ENCODE measurements around the gene TPCN2.
A peak's percentile ranks its signal among the peaks of the same experiment; 100 is the strongest.

Gene TPCN2

GRCh38 chr11:69120096-69120875 lies 71.6 kb downstream of the TPCN2 start:
- in situ Hi-C loops (cut with HindIII; ENCODE audit: low sequenced_read_pairs): no loop called here
- no peak for TF ChIP-seq CTCF (IDR thresholded peaks at IDR 0.05; ENCODE audit: low read depth, low read length, missing control alignments)
- DNase-seq (ENCODE audit: low read depth): no peak
- no peak overlapping the region for H3K4me3 ChIP-seq (ENCODE audit: low read depth, low read length)

- no peak for DNase-seq (ENCODE audit: low read depth)
- H3K4me3 ChIP-seq (ENCODE audit: low read depth, low read length): no peak overlapping the region
- no peak for TF ChIP-seq CTCF (IDR thresholded peaks at IDR 0.05; ENCODE audit: low read depth, low read length, missing control alignments)
- in situ Hi-C loops (cut with HindIII; ENCODE audit: low sequenced_read_pairs): no loop called here
These were observed 72.3 kb downstream of the TPCN2 start for GRCh38 chr11:69121021-69121420.

- DNase-seq (ENCODE audit: low read depth): no peak
- no peak overlapping the region for H3K4me3 ChIP-seq (ENCODE audit: low read depth, low read length)
- TF ChIP-seq CTCF (IDR thresholded peaks at IDR 0.05; ENCODE audit: low read depth, low read length, missing control alignments): no peak
- in situ Hi-C loops (cut with HindIII; ENCODE audit: low sequenced_read_pairs): no loop called here
These were observed 73.0 kb downstream of the TPCN2 start for GRCh38 chr11:69121621-69122325.

GRCh38 chr11:69122326-69122629 lies 73.5 kb downstream of the TPCN2 start:
- no peak for DNase-seq (ENCODE audit: low read depth)
- no peak overlapping the region for H3K4me3 ChIP-seq (ENCODE audit: low read depth, low read length)
- in situ Hi-C loops (cut with HindIII; ENCODE audit: low sequenced_read_pairs): no loop called here
- TF ChIP-seq CTCF (IDR thresholded peaks at IDR 0.05; ENCODE audit: low read depth, low read length, missing control alignments): no peak

- TF ChIP-seq CTCF (IDR thresholded peaks at IDR 0.05; ENCODE audit: low read depth, low read length, missing control alignments): no peak
- in situ Hi-C loops (cut with HindIII; ENCODE audit: low sequenced_read_pairs): no loop called here
- peak; percentile 55 for DNase-seq (ENCODE audit: low read depth)
- peak overlapping the region; percentile 3 for H3K4me3 ChIP-seq (ENCODE audit: low read depth, low read length)
These were observed 74.1 kb downstream of the TPCN2 start for GRCh38 chr11:69122630-69123431.
